ENCODE results near the gene TAS2R13.

TAS2R13 gene

DNA sequence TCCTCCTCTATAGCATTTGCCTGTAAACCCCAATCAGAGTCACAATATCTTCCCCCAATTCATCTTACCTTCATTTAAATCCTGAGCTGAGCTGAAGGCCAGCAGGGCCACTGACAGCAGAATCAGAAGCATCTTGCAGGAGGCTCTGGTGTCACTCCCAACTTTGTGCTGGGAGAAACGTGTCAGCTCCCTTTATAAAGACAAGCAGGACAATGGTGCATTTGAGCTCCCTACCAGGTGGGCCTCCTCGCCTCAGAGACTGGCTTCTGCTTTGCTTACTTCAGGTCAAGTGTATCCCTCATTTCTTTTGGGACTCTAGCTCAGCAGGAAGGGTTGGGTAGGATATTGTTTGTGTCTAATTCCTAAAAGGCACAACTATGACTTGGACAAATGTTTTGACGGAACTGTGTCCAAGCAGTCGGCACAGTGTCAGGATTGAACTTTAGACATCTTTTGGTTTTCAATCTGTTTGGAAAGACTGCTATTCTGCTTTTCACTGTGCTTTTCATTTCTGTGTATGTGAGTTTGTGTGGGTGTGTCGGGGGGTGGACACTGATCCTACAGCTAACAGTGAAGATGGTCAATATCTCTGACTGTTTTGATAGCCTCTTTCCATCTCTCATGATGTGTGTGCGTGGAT lies 25.2 kb downstream of the TAS2R13 start, which contains the start of gene PRH1:
PRH1 (minus strand) TSS at position 170 of the 640 bp plus-strand sequence; CDS start at position 132, 38 bp downstream.
- no peak for DNase-seq (ENCODE audit: low read depth)
- TF ChIP-seq, protein P1, sequence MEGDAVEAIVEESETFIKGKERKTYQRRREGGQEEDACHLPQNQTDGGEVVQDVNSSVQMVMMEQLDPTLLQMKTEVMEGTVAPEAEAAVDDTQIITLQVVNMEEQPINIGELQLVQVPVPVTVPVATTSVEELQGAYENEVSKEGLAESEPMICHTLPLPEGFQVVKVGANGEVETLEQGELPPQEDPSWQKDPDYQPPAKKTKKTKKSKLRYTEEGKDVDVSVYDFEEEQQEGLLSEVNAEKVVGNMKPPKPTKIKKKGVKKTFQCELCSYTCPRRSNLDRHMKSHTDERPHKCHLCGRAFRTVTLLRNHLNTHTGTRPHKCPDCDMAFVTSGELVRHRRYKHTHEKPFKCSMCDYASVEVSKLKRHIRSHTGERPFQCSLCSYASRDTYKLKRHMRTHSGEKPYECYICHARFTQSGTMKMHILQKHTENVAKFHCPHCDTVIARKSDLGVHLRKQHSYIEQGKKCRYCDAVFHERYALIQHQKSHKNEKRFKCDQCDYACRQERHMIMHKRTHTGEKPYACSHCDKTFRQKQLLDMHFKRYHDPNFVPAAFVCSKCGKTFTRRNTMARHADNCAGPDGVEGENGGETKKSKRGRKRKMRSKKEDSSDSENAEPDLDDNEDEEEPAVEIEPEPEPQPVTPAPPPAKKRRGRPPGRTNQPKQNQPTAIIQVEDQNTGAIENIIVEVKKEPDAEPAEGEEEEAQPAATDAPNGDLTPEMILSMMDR (conservative IDR thresholded peaks at IDR 0.05; ENCODE audit: low read length), result no peak
- H3K4me3 ChIP-seq (ENCODE audit: low read length), result no peak within 1 kb of the TSS

- peak; percentile 17 for DNase-seq (ENCODE audit: low read depth)
- TF ChIP-seq, protein P1 (conservative IDR thresholded peaks at IDR 0.05; ENCODE audit: low read length), result no peak
- no peak overlapping the region for H3K4me3 ChIP-seq (ENCODE audit: low read length)
Observed at GRCh38 chr12:10873378-10873777, 36.0 kb downstream of the TAS2R13 start.

DNA sequence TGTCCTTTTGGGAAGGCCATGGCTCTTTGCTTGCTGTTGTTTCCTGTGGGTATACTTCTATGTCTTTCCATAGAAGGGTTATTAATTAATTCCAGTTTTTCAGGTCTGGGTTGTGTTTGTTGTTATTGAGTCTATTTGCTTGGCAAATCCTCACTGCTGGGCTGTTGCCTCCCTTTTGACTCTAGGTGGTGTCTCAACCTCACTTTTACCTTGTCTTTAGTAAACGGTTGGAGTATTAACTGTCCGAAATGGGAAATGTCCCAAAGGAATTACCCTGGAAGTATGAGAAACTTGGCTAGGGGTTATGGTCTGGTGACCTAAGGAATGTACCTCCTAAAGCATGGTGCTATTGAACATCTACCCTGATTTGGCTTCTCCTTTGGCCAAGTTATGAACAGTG lies 42.0 kb downstream of the TAS2R13 start:
- no peak overlapping the region for H3K4me3 ChIP-seq (ENCODE audit: low read length)
- DNase-seq (ENCODE audit: low read depth), result no peak
- TF ChIP-seq, protein P1 (conservative IDR thresholded peaks at IDR 0.05; ENCODE audit: low read length), result no peak

- TF ChIP-seq, protein P1 (conservative IDR thresholded peaks at IDR 0.05; ENCODE audit: low read length), result no peak
Observed at GRCh38 chr12:10863512-10864218, 45.7 kb downstream of the TAS2R13 start.

DNA sequence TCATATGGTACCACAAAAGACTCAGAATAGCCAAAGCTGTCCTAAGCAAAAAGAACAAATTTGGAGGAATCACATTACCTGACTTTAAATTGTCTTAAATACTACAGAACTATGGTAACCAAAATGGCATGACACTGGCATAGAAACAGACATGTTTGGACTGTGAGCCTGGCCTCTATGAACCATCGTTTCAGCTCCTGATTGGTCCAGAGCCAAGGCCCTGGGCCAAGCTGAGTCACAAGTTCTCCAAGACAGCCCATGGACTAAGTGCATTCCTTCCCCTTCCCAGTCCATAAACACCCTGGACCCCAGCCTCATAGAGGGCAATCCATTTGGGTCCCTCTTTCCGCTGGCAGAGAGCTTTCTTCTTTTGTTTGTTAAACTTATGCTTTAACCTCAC lies 48.0 kb downstream of the TAS2R13 start:
- H3K4me3 ChIP-seq (ENCODE audit: low read length), result no peak overlapping the region
- peak; percentile 9 for DNase-seq (ENCODE audit: low read depth)
- TF ChIP-seq, protein P1 (conservative IDR thresholded peaks at IDR 0.05; ENCODE audit: low read length), result no peak

More at GRCh38 chr12:10863512-10864218, 45.7 kb downstream of the TAS2R13 start:
- no peak overlapping the region for H3K4me3 ChIP-seq (ENCODE audit: low read length)
- peak; percentile 3 for DNase-seq (ENCODE audit: low read depth)

Measured in AG10803 (cell line).